Activated T-cell treated with anti-CD3 and anti-CD28 coated beads, Interleukin-2, amount 50 U/mL, for 4 hours (primary cell): Measurements from ENCODE around the gene ZBTB21. TPM values are rescaled to one million over a fixed set of nuclear protein-coding genes. Genes with fewer than 3 reads are reported as not detected.

Experiments
- ATAC-seq, 2 donors: fragments of 200-7000 bp; cut with Tn5 transposase; one replicate each; pipeline ENCODE4 v1.10.0; 2021
- DNase-seq: peaks from one replicate; pipeline ENCODE4 v3.0.0-alpha.2; 2020
- H3K27me3 Mint-ChIP-seq: one replicate; pipeline ENCODE4 v1.8.0; 2021; ENCODE audit warnings: low read depth, mixed read lengths
- H3K36me3 Mint-ChIP-seq: one replicate; pipeline ENCODE4 v1.8.0; 2022; ENCODE audit warnings: mixed read lengths; ENCODE audit not compliant: insufficient read depth
- H3K4me1 Mint-ChIP-seq: one replicate; pipeline ENCODE4 v1.8.0; 2021; ENCODE audit warnings: low read depth, mixed read lengths
- H3K4me3 Mint-ChIP-seq: one replicate; pipeline ENCODE4 v1.8.0; 2021; ENCODE audit warnings: mild to moderate bottlenecking, moderate library complexity, mixed read lengths
- H3K9me3 Mint-ChIP-seq: one replicate; pipeline ENCODE4 v1.8.0; 2021; ENCODE audit warnings: mixed read lengths
- total RNA-seq, 3 donors: library from RNA; stranded (reverse); gene quantifications; one replicate each; pipeline ENCODE4 v1.2.1, GENCODE V29; 2021

The ZBTB21 gene
- total RNA-seq, 3 donors from 2014 or later, result 25.6 to 33.7 (median 27.2) TPM

DNA sequence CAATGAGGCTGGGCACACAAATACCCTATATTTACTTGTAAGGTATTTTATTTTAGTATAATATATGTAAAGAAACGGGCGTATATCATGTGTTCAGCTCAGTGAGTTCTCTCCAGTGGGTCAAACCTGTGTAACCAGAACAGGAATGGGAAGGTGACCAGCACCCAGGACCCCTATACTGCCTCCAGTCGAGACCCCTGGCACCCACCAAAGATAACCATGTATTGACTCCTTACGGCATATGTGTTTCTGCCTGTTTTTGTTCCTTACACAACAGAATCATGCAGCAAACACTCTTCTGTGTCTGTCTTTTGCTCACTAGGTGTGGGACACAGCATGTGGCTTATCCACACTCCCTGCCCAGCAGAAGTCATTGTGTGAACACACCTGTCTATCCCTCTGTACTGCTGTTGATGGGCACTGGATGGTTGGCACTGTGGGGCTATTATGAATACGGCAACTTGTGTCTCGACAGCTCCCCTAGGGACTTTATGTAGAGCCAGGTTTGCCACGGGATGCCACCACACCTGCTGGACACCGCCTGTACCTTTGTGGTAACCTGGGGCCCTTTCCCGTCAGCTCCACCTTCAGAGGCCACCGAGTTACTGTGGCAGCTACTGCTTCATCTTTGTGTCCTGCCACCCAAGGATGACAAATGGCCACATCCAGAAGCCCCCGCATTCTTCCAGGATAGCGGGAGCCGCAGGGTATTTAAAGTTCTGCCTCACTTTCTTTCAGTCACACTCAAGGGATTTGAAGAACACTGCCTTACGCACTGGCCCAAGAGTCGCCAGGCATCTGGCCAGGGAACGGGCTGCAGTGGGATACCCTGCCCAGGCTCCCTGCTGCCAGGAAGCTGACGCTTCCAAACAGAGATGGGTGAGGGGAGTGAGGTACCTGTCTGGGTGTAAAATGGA lies 32.9 kb downstream of the ZBTB21 start:
- H3K27me3 Mint-ChIP-seq, result peaks cover 2% of the 10 kb centered on the region
- H3K9me3 Mint-ChIP-seq, result peaks cover 14% of the 10 kb centered on the region
- DNase-seq (no peak), ATAC-seq (no peak)
- peaks cover 5% of the 10 kb centered on the region for H3K36me3 Mint-ChIP-seq
- no peak overlapping the region for H3K4me3 Mint-ChIP-seq
- H3K4me1 Mint-ChIP-seq, result peaks cover 13% of the 10 kb centered on the region

DNA sequence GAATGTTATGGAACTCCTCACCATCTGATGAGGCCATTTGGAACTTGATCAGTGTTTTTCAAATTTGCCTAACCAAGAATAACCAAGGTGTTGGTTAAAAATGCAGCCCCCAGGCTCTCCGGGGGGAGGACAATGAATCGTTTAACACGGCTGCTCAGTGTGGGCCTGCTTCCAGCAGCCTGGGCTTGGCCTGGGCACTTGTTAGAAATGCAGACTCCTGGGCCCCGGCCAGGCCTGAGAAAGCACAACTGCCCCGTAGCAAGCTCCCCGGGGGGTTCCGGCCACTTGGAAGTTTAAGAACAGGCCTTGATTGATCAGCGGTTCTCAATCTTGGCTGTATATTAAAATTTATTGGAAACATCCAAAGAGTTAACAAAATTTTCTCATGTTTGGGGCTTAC lies 33.5 kb downstream of the ZBTB21 start:
- Mint-ChIP-seq H3K36me3 (peaks cover 5% of the 10 kb centered on the region), H3K4me3 (no peak overlapping the region), H3K9me3 (peaks cover 13% of the 10 kb centered on the region), H3K27me3 (peaks cover 2% of the 10 kb centered on the region), H3K4me1 (peaks cover 13% of the 10 kb centered on the region)
- DNase-seq, result no peak
- no peak for ATAC-seq

DNA sequence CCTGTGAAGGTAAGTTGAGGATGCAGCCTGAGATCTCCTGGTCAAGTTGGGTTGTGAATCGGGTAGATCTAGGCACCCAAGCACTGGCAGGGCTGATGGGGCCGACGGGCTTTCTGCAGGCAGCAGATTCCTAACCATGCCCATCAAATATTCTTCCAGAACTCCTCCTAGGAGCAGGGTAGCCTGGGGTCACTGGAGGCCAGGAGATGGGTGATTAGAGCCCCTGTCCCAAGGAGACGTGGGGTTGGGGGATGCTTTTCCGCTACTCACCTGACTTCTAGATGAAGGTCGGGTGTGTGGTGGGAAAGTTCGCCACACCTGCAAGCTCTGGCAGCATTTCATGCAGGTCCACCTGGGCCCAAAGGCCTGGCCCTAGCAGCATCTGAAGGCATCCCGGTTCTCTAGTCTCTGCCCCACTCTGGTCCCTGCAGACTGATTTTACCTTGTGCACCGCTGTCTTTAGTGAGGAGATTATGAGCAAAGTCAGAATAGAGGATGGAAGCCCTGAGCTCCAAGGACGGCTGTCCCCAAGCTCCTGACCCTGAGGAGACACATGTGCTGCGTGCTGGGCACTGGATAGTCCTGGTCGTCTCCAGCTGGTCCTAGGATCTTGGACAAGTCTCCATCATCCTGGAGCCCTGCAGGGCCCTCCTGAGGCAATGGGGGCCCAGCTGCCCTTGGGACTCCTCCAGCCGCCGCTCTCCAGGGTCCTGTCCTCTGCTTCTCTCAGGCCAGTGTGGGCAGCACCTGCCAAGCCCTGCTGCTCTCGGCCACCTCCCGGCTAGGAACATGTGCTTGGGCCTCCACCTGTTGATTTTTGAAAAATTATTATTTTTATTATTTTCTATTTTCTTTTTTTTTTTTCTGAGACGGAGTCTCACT lies 34.5 kb downstream of the ZBTB21 start:
- no peak for ATAC-seq
- H3K27me3 Mint-ChIP-seq, result peaks cover 2% of the 10 kb centered on the region
- H3K36me3 Mint-ChIP-seq, result peaks cover 5% of the 10 kb centered on the region
- H3K4me1 Mint-ChIP-seq, result peaks cover 13% of the 10 kb centered on the region
- no peak overlapping the region for H3K4me3 Mint-ChIP-seq
- DNase-seq, result no peak
- H3K9me3 Mint-ChIP-seq, result peaks cover 13% of the 10 kb centered on the region

DNA sequence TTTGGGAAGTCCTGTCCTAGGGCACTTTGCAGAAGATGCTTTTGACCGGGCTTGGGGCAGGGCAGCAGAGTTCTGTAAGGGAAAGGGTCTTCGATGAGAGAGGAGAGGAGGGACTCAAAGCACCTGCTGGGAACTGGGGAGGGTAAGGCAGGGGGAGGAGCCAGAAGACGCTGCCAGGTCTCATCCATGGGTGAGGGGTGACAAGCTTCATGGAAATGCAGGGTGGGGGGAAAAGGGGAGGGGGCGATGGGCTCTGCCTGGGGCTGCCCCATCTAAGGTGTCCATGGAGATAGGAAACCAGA lies 35.5 kb downstream of the ZBTB21 start:
- no peak overlapping the region for H3K4me3 Mint-ChIP-seq
- H3K36me3 Mint-ChIP-seq, result peaks cover 5% of the 10 kb centered on the region

DNA sequence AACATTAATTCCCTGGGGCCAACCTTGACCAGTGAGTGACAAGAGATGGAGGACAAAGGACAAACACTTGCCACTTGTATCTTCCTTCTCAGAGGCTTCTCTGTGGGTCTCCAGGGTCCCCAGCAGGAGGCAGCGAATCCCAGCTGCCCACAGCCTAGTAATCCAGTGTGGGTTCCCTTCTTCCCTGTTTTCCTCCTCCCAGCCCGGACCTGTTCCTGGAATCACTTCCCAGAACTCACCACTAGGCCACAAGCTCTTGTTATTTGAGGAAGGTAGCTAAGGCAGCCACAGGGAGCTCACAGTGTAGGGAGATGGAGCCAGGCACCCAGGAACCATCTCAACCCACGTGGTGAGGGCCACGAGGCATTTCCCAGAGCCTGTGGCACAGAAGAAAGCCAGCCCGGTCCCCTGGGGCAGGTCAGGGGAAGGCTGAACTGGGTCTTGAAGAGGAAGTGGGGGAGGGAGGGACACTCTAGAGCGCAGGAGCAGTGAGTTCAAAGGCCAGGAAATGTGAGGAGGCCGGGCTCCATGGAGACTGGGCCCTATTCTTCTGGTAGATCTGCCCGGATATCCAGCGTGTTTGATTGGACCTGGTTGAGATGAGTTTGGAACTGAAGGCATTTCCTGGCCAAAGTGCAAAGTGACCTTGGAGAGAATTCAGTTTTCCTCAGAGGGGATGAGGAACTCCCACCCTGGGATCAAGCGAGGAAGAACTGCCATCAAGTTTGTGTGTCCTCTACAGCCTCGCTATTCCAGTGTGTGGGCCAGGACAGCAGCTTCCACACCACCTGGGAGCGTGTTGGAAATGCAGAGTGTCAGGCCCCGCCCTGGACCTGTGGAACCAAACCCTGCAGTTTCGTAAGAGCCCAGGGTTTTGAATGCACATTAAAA lies 36.1 kb downstream of the ZBTB21 start:
- ATAC-seq (peak in 1 of 2 donors; percentile 32), DNase-seq (no peak)
- Mint-ChIP-seq H3K4me1 (peaks cover 13% of the 10 kb centered on the region), H3K36me3 (peaks cover 2% of the 10 kb centered on the region), H3K27me3 (peaks cover under 1% of the 10 kb centered on the region), H3K9me3 (peaks cover 6% of the 10 kb centered on the region), H3K4me3 (no peak overlapping the region)

More for the DNA sequence above, 35.5 kb downstream of the ZBTB21 start:
- no peak for DNase-seq
- H3K27me3 Mint-ChIP-seq, result peaks cover 2% of the 10 kb centered on the region
- peaks cover 13% of the 10 kb centered on the region for H3K4me1 Mint-ChIP-seq
- peaks cover 12% of the 10 kb centered on the region for H3K9me3 Mint-ChIP-seq
- no peak for ATAC-seq

DNA sequence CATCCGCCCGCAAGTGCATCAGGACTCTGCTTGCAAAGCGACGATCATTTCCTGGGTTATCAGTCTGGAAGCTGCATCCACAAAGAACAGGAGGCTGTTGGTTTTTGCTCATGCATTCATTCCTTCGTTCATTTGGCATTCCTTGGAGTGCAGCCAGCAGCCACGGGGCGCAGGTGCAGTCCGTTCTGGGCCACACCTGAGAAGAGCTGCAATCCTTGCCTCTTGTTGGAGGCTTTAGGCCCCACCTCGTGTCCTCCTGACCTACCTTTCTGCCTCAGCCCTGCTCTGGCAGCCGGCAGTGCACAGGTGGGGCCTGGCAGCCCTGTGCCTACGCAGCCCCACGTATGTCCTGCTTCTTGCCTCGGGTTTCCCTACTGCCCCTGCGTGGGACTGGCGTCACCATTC lies 36.7 kb downstream of the ZBTB21 start:
- DNase-seq (no peak), ATAC-seq (no peak)
- no peaks in the 10 kb centered on the region for H3K36me3 Mint-ChIP-seq

DNA sequence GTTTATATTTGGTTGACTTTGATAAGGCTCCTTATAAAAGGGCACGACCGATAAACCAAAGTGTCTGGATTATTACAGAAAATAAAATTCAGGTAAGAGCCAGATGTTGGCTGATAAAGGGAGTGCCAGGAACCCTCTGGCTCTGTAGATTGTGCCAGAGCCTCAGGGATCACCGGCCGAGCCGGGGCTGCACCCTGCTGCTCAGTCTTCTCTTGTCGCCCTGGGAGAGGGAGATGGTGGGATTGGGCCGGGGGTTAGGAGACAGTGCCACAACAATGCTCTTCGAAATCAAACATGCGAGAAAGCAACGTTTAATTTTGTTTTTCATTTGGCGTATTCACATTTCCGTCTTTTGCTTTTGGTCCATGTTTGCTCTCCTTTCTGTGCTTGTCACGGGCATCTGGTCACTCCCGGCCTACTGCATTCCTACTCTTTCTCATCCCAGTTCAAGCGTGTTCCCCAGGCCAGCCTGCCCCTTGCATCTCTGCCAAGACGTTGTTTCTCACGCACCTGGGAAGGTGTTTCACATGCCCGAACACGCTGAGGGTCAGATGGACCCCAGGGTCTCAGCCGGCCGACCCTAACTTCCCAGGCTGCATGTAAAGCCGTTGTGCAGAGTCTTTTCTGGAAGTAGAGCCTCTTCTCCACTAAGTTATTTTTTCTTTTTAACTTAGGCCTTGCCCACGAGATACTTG lies 37.5 kb downstream of the ZBTB21 start:
- peaks cover 3% of the 10 kb centered on the region for H3K9me3 Mint-ChIP-seq
- DNase-seq (no peak), ATAC-seq (no peak)
- H3K4me1 Mint-ChIP-seq, result peaks cover 13% of the 10 kb centered on the region
- H3K27me3 Mint-ChIP-seq, result no peaks in the 10 kb centered on the region
- no peak overlapping the region for H3K4me3 Mint-ChIP-seq
- H3K36me3 Mint-ChIP-seq, result no peaks in the 10 kb centered on the region

More for the DNA sequence above, 36.7 kb downstream of the ZBTB21 start:
- H3K27me3 Mint-ChIP-seq, result no peaks in the 10 kb centered on the region
- peaks cover 13% of the 10 kb centered on the region for H3K4me1 Mint-ChIP-seq
- peaks cover 3% of the 10 kb centered on the region for H3K9me3 Mint-ChIP-seq
- no peak overlapping the region for H3K4me3 Mint-ChIP-seq

DNA sequence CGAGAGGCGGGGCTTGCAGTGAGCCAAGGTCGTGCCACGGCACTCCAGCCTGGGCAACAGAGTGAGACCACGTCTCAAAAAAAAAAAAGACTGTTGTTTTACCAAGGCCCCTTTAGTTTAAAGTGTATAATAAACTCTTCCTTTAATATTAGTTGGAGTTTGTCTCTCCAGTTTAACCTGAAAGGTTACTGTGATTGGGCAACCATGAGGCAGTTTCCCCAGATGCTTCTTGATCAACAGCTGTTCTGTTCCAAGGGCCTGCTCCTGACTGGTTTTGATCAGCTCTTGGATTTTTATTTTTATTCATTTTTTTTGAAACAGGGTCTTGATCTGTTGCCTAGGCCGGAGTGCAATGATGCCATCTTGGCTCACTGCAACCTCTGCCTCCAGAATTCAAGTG lies 38.3 kb downstream of the ZBTB21 start:
- Mint-ChIP-seq H3K4me1 (peaks cover 13% of the 10 kb centered on the region), H3K9me3 (peaks cover 3% of the 10 kb centered on the region), H3K36me3 (no peaks in the 10 kb centered on the region), H3K27me3 (no peaks in the 10 kb centered on the region), H3K4me3 (no peak overlapping the region)
- no peak for ATAC-seq
- DNase-seq, result no peak

DNA sequence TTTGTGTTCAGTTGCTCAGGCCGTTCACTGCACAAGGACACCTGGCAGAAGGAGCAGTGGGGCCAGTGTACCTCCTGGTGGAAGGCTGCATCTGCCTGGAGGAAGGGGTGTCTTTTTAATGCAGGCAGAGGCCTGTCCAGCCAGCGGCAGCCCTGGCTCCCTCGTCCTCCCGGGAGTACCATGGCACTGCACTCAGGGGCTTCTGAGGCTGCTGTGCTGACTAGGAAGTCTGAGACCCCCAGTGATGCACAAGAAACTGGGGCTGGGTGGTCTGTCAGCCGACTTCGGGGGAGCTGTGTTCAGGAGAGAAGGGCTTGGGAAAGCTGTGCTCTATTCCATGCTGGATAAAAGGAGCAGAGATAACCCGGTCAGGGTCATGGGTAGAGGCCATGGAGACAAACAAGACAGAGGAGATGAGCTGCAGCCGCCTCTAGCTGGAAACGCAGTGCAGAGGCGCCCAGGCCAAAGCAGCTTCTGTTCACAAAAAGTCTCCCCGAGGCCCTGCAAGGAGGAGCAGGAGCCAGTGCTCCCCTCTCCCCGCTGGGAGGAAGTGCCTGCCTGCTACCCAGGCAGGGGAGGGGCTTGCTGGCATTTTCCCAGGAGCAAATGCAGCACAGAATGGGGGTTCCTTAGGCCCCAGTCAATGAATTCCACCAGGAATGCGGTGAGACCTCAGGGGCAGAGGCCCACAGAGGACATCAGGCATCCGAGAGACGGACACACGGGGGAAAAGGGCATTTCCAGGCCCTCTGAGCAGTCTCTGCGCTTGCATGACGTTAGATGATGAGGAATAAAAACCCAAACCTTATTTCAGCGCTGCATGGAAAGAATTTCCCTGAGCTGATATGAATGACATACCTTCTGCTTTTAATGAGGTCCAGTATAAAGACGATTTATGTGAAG lies 39.2 kb downstream of the ZBTB21 start:
- H3K4me3 Mint-ChIP-seq, result no peak overlapping the region
- H3K9me3 Mint-ChIP-seq, result peaks cover 3% of the 10 kb centered on the region
- DNase-seq (no peak), ATAC-seq (no peak)
- no peaks in the 10 kb centered on the region for H3K27me3 Mint-ChIP-seq
- no peaks in the 10 kb centered on the region for H3K36me3 Mint-ChIP-seq
- H3K4me1 Mint-ChIP-seq, result peaks cover 13% of the 10 kb centered on the region

DNA sequence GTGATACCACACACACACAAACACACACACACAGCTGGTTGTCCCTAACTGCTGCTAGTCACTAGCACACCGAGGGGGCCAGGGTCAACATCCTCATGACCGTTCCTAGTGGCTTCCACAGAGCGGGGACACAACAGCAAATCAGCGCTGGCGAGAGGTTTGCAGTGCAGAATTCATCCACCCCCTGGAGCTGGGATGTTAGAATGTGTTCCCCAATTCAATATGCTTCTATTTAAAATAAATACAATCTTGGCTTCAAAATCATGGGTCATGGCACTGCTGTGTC lies 40.1 kb downstream of the ZBTB21 start:
- DNase-seq, result no peak
- ATAC-seq, result no peak

DNA sequence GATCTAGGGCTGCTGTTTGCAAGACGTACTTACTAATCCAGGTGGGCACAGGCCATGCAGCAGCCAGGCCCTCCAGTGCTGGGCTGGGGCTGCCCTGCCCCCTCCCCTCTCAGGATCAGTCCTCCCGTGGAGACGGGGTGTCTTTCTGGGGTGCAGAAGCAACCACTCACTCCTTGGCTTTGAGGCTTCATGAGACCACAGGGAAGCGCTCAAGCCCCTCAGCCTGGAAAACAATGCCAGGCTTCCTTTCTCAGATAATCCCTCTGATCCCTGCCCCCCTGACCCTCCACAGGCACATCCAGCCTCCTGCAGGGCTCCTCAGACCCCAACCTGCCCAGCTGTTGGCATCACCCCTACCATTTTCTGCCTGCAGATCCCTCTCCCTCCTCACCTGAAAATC lies 42.5 kb downstream of the ZBTB21 start:
- ATAC-seq, result no peak
- Mint-ChIP-seq H3K4me1 (no peaks in the 10 kb centered on the region), H3K4me3 (no peak overlapping the region), H3K36me3 (no peaks in the 10 kb centered on the region), H3K27me3 (peaks cover 9% of the 10 kb centered on the region), H3K9me3 (peaks cover 2% of the 10 kb centered on the region)
- DNase-seq, result no peak

More for the DNA sequence above, 40.1 kb downstream of the ZBTB21 start:
- Mint-ChIP-seq H3K9me3 (peaks cover 3% of the 10 kb centered on the region), H3K27me3 (peaks cover 2% of the 10 kb centered on the region), H3K36me3 (no peaks in the 10 kb centered on the region), H3K4me3 (no peak overlapping the region), H3K4me1 (peaks cover 13% of the 10 kb centered on the region)

DNA sequence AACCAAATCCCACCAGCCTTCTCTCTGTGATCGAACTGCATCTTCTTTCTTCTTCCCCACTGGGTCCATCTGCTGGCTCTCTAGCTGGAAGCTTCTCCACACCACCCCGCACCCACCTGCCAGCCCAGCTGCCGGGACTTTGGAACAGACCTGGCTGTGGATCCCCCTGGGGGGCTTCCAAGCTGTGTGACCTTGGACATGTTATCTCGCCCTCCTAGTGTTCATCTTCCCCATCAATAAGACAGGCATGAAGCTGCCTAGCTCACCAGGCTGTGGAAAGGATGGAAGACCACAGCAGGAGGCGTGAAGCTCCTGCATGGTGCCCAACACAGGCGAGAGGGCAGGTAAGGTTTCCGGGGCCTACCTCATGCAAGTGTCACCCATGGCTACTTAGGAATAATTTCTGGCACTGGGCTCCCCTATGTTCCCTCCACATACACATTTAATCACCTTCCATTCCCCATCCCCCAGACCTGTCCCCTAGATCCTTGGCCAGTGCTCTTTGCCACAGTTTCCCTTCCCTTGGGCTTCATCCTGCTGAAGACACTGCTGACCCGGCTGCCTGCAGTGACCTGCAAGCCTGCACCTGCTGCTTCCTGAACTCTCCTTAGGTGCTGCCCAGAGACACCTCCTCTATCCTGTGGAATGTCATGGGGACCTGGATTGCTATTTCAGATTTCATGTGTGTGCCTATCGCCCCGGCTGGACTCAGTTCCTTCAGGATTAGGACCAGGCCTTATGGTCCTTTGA lies 43.1 kb downstream of the ZBTB21 start:
- DNase-seq (no peak), ATAC-seq (no peak)
- no peaks in the 10 kb centered on the region for H3K36me3 Mint-ChIP-seq
- no peak overlapping the region for H3K4me3 Mint-ChIP-seq
- peaks cover 15% of the 10 kb centered on the region for H3K27me3 Mint-ChIP-seq
- no peaks in the 10 kb centered on the region for H3K4me1 Mint-ChIP-seq
- H3K9me3 Mint-ChIP-seq, result no peaks in the 10 kb centered on the region
